DMS114 treated with DMSO at 0.1 percent for 48 hours (cell line): ENCODE results near the gene TBL1XR1.

Experiments used
- DNase-seq: peaks from one replicate; lab custom pipeline; 2025; ENCODE audit not compliant: unreplicated experiment; lab: John Stamatoyannopoulos, UW

TBL1XR1 gene

GRCh38 chr3:177110386-177110785 is 86.9 kb downstream of the TBL1XR1 start:
- no peak for DNase-seq

GRCh38 chr3:177109688-177110330 is 87.5 kb downstream of the TBL1XR1 start:
- no peak for DNase-seq

GRCh38 chr3:177108648-177109047 is 88.6 kb downstream of the TBL1XR1 start:
- no peak for DNase-seq

- DNase-seq, result no peak
Measured at GRCh38 chr3:177107461-177108239, 89.6 kb downstream of the TBL1XR1 start.

- no peak for DNase-seq
Measured at GRCh38 chr3:177106594-177106993, 90.7 kb downstream of the TBL1XR1 start.

GRCh38 chr3:177106184-177106583 is 91.1 kb downstream of the TBL1XR1 start:
- no peak for DNase-seq

GRCh38 chr3:177105623-177106022 is 91.7 kb downstream of the TBL1XR1 start:
- DNase-seq, result no peak

GRCh38 chr3:177104299-177104992 is 92.8 kb downstream of the TBL1XR1 start:
- DNase-seq, result no peak

- DNase-seq, result no peak
Measured at GRCh38 chr3:177102553-177102952, 94.7 kb downstream of the TBL1XR1 start.

- no peak for DNase-seq
Measured at GRCh38 chr3:177098551-177098950, 98.7 kb downstream of the TBL1XR1 start.

- no peak for DNase-seq
Measured at GRCh38 chr3:177096615-177097014, 100.7 kb downstream of the TBL1XR1 start.

- DNase-seq, result no peak
Measured at GRCh38 chr3:177093966-177094365, 103.3 kb downstream of the TBL1XR1 start.

- DNase-seq, result no peak
Measured at GRCh38 chr3:177089901-177090300, 107.4 kb downstream of the TBL1XR1 start.

GRCh38 chr3:177089110-177089509 is 108.2 kb downstream of the TBL1XR1 start:
- DNase-seq, result no peak

GRCh38 chr3:177085794-177086193 is 111.5 kb downstream of the TBL1XR1 start:
- no peak for DNase-seq

- no peak for DNase-seq
Measured at GRCh38 chr3:177084616-177085015, 112.7 kb downstream of the TBL1XR1 start.

GRCh38 chr3:177080122-177080521 is 117.2 kb downstream of the TBL1XR1 start:
- no peak for DNase-seq

GRCh38 chr3:177079684-177080083 is 117.6 kb downstream of the TBL1XR1 start:
- DNase-seq, result no peak

GRCh38 chr3:177071496-177072156 is 125.7 kb downstream of the TBL1XR1 start:
- no peak for DNase-seq

- DNase-seq, result no peak
Measured at GRCh38 chr3:177069514-177070329, 127.6 kb downstream of the TBL1XR1 start.

GRCh38 chr3:177068967-177069366 is 128.3 kb downstream of the TBL1XR1 start:
- no peak for DNase-seq
